KMS-11 (cell line): ENCODE data around the gene TTLL4.
A peak's percentile ranks its signal among the peaks of the same experiment; 100 is the strongest.

ENCODE experiments used
- H2AFZ ChIP-seq: fragments of 200-600 bp; sonication (generic); 2 replicates; pipeline ENCODE4 v1.6.1; 2016; ENCODE audit warnings: antibody characterized with exemption, mixed run types, low read depth
- H3K27ac ChIP-seq: fragments of 200-600 bp; sonication (generic); 2 replicates; pipeline ENCODE4 v1.6.1; 2016; ENCODE audit warnings: mild to moderate bottlenecking, mixed run types
- H3K27me3 ChIP-seq: fragments of 200-600 bp; sonication (generic); 2 replicates; pipeline ENCODE4 v1.6.1; 2017; ENCODE audit warnings: mild to moderate bottlenecking, low read depth, mixed run types, moderate library complexity; ENCODE audit not compliant: insufficient read depth
- H3K36me3 ChIP-seq: fragments of 200-600 bp; sonication (generic); 2 replicates; pipeline ENCODE4 v1.6.1; 2017; ENCODE audit warnings: mild to moderate bottlenecking, mixed run types; ENCODE audit not compliant: insufficient read depth
- H3K4me1 ChIP-seq: fragments of 200-600 bp; sonication (generic); 2 replicates; pipeline ENCODE4 v1.6.1; 2016; ENCODE audit warnings: mild to moderate bottlenecking, low read depth, mixed run types; ENCODE audit not compliant: poor library complexity, severe bottlenecking
- H3K4me2 ChIP-seq: fragments of 200-600 bp; sonication (generic); 2 replicates; pipeline ENCODE4 v1.7.0; 2016; ENCODE audit warnings: mild to moderate bottlenecking, mixed run types
- H3K4me3 ChIP-seq: fragments of 200-600 bp; sonication (generic); IDR thresholded peaks from 2 replicates; pipeline ENCODE4 v1.6.1; 2017; ENCODE audit warnings: low read depth, low read length, mixed read lengths; ENCODE audit not compliant: insufficient read depth
- H3K79me2 ChIP-seq: fragments of 200-600 bp; sonication (generic); 2 replicates; pipeline ENCODE4 v1.6.1; 2016; ENCODE audit warnings: low read depth, mixed run types; ENCODE audit not compliant: insufficient read depth
- H3K9ac ChIP-seq: fragments of 200-600 bp; sonication (generic); 2 replicates; pipeline ENCODE4 v1.6.1; 2016; ENCODE audit warnings: mild to moderate bottlenecking, mixed run types
- H4K20me1 ChIP-seq: fragments of 200-600 bp; sonication (generic); 2 replicates; pipeline ENCODE4 v1.6.1; 2016; ENCODE audit warnings: mild to moderate bottlenecking, mixed run types; ENCODE audit not compliant: insufficient read depth
- TF ChIP-seq, protein P1 (sequence below): fragments of 200-600 bp; sonication (generic); conservative IDR thresholded peaks from 2 replicates; pipeline ENCODE4 v1.6.1; 2017; ENCODE audit warnings: low read depth, mild to moderate bottlenecking, antibody characterized with exemption, low read length, moderate library complexity, mixed read lengths

TTLL4 gene

DNA sequence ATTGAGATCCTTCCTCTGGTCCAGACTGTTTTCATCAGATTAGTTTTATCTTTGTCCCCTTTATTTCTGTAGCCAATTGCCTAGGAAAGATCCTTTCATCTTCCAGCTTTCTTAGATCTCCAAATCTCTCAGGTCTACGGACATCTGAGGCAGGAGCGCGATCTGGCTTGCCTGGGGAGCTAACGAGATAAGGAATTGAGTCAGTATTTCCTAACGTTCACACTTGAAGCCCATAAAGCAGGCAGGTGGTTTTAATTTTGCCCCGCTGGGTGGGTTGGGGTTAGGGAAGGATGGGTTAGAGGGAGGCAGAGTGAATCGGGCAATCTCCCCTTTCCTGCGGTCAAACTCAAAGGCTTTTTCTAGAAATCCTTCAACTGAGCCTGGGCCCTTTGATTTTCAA, 727 bp upstream of the TTLL4 start:
- H3K4me1 ChIP-seq: peaks cover 48% of the 10 kb centered on the region
- no peak overlapping the region for H3K4me3 ChIP-seq
- peak overlapping the region; percentile 47; the same call in 1 of the 2 replicates for H3K4me2 ChIP-seq
- H4K20me1 ChIP-seq: no peaks in the 10 kb centered on the region
- no peak overlapping the region for H2AFZ ChIP-seq
- H3K79me2 ChIP-seq: peaks cover 31% of the 10 kb centered on the region
- no peaks in the 10 kb centered on the region for H3K36me3 ChIP-seq
- no peak overlapping the region for H3K27ac ChIP-seq
- H3K27me3 ChIP-seq: no peaks in the 10 kb centered on the region
- H3K9ac ChIP-seq: no peak overlapping the region
- TF ChIP-seq, protein P1, sequence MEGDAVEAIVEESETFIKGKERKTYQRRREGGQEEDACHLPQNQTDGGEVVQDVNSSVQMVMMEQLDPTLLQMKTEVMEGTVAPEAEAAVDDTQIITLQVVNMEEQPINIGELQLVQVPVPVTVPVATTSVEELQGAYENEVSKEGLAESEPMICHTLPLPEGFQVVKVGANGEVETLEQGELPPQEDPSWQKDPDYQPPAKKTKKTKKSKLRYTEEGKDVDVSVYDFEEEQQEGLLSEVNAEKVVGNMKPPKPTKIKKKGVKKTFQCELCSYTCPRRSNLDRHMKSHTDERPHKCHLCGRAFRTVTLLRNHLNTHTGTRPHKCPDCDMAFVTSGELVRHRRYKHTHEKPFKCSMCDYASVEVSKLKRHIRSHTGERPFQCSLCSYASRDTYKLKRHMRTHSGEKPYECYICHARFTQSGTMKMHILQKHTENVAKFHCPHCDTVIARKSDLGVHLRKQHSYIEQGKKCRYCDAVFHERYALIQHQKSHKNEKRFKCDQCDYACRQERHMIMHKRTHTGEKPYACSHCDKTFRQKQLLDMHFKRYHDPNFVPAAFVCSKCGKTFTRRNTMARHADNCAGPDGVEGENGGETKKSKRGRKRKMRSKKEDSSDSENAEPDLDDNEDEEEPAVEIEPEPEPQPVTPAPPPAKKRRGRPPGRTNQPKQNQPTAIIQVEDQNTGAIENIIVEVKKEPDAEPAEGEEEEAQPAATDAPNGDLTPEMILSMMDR: no peak

DNA sequence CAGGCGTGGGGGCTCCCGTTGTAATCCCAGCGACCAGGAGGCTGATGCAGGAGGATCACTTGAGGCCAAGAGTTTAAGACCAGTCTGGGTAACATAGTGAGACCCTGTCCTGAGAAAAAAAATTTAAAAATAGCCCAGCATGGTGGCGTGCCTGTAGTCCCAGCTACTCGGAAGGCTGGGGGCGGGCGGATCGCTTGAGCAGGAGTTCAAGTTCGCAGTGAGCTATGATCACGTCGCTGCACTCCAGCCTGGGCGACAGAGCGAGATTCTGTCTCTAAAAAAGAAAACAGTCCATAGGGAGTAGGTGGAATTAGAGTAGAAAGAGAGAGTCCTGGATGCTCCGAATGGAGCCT, 325 bp upstream of the TTLL4 start:
- Histone ChIP-seq H3K27me3 (no peaks in the 10 kb centered on the region), H2AFZ (peak overlapping the region; percentile 86; the same call in 1 of the 2 replicates), H3K27ac (no peak overlapping the region)

DNA sequence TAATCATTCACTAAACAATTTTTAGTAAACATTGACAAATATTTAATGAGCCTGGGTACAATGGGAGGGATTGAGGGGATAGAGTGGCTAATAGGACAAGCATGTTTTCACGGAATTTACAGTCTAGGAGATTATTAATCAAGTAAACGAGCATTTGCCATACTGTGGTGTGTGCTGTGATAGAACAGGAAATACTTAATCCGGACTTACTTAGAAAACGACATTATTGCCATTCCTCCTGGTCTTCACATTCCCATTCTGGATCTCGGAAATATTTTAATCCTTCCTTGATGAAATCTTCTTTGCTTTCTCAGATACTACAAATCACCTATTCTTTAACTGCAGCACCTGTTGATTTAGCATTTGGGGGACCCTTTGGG, 905 bp downstream of the TTLL4 start:
- Histone ChIP-seq H3K9ac (peak overlapping the region; percentile 75), H2AFZ (peak overlapping the region; percentile 86; the same call in 1 of the 2 replicates), H3K27me3 (no peaks in the 10 kb centered on the region), H3K27ac (0 out of 2 replicates have a peak overlapping the region, but pooled peaks have one; percentile 59), H3K36me3 (no peaks in the 10 kb centered on the region), H4K20me1 (no peaks in the 10 kb centered on the region), H3K4me1 (peaks cover 48% of the 10 kb centered on the region), H3K4me3 (peak overlapping the region; percentile 84), H3K79me2 (peaks cover 36% of the 10 kb centered on the region), H3K4me2 (peak overlapping the region; percentile 79)
- TF ChIP-seq, protein P1: no peak

More for the DNA sequence above, 325 bp upstream of the TTLL4 start:
- H3K79me2 ChIP-seq: peaks cover 35% of the 10 kb centered on the region
- H3K36me3 ChIP-seq: no peaks in the 10 kb centered on the region
- no peak overlapping the region for H3K9ac ChIP-seq
- peaks cover 48% of the 10 kb centered on the region for H3K4me1 ChIP-seq
- TF ChIP-seq, protein P1: no peak
- H4K20me1 ChIP-seq: no peaks in the 10 kb centered on the region
- H3K4me3 ChIP-seq: no peak overlapping the region
- H3K4me2 ChIP-seq: peak overlapping the region; percentile 47; the same call in 1 of the 2 replicates

DNA sequence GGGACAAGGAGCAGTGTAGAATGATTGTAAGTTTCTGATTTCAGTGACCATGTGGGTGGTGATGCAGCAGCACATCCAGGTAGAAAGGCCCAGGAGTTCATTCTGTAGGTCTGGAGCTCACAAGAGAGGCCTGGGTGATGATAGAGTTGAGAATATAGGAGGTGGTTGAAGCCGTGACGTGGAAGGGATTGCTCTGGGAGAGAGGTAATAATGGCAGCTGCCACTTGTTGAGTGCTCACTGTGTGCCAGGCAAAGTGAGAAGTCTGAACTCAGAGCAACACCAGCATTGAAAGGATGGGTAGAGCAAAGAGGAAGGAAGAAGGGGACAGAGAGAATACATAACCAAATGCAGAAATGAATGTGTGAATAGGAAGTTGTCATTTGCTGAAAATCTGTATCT, 3.3 kb downstream of the TTLL4 start:
- Histone ChIP-seq H3K79me2 (peaks cover 47% of the 10 kb centered on the region), H4K20me1 (no peaks in the 10 kb centered on the region), H3K27me3 (no peaks in the 10 kb centered on the region), H3K36me3 (no peaks in the 10 kb centered on the region), H3K9ac (no peak overlapping the region), H3K4me1 (peaks cover 36% of the 10 kb centered on the region), H3K27ac (no peak overlapping the region), H2AFZ (no peak overlapping the region), H3K4me3 (no peak overlapping the region), H3K4me2 (no peak overlapping the region)
- TF ChIP-seq, protein P1: no peak

DNA sequence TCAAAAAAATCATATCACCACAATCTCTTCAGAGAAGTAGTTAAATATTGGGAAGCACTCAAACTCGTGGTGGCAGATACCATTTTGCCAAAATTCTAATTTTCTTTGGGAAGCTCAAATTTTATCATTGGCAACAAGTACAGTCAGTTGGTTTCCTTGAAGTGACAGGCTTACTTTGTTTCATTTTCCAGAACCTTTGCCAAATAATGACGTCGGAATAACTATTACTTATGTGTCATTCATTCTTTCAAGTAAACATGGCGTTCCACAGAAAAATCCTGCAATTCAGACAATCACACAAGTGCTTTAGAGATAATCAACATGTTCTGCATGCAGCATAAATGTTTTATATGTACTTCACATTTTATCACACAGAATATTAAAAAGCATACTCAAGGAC, 5.4 kb downstream of the TTLL4 start:
- Histone ChIP-seq H3K9ac (no peak overlapping the region), H3K27me3 (no peaks in the 10 kb centered on the region), H3K79me2 (peaks cover 64% of the 10 kb centered on the region), H2AFZ (no peak overlapping the region), H4K20me1 (no peaks in the 10 kb centered on the region), H3K4me1 (peaks cover 41% of the 10 kb centered on the region), H3K27ac (no peak overlapping the region), H3K36me3 (no peaks in the 10 kb centered on the region), H3K4me2 (no peak overlapping the region), H3K4me3 (no peak overlapping the region)
- TF ChIP-seq, protein P1: no peak
